HG03432 (cell line): Measurements from ENCODE around the gene LMF2.
A peak's percentile ranks its signal among the peaks of the same experiment; 100 is the strongest.
"Not testable (repeated sequence)": the region's sequence is repeated elsewhere in the genome, so short reads cannot be mapped to it uniquely, and the experiment has no call there.

Experiments used
- ATAC-seq: cut with Tn5 transposase; IDR thresholded peaks from one replicate; pipeline ENCODE4 v1.9.1; 2021; ENCODE audit warnings: mild to moderate bottlenecking, moderate library complexity; ENCODE audit not compliant: unreplicated experiment

The LMF2 gene

GRCh38 chr22:50535113-50535512 lies 27.6 kb upstream of the LMF2 start:
- ATAC-seq = no peak

- ATAC-seq = not testable (repeated sequence)
These were observed 26.6 kb upstream of the LMF2 start for GRCh38 chr22:50533856-50534711.

GRCh38 chr22:50532824-50533796 lies 25.6 kb upstream of the LMF2 start:
- no peak for ATAC-seq

- no peak for ATAC-seq
These were observed 24.6 kb upstream of the LMF2 start for GRCh38 chr22:50531962-50532674.

- ATAC-seq = peak; percentile 25
These were observed 24.1 kb upstream of the LMF2 start for GRCh38 chr22:50531546-50531961.

GRCh38 chr22:50530877-50531545 lies 23.5 kb upstream of the LMF2 start:
- ATAC-seq = no peak

- no peak for ATAC-seq
These were observed 23.0 kb upstream of the LMF2 start for GRCh38 chr22:50530580-50530876.

- peak; percentile 15 for ATAC-seq
These were observed 22.5 kb upstream of the LMF2 start, which contains the start of gene TYMP for GRCh38 chr22:50529897-50530579. TYMP (minus strand) TSS chr22:50530012; CDS start chr22:50529709, 303 bp downstream.

- no peak for ATAC-seq
These were observed 22.0 kb upstream of the LMF2 start for GRCh38 chr22:50529416-50529896.

- ATAC-seq = no peak
These were observed 21.3 kb upstream of the LMF2 start for GRCh38 chr22:50528682-50529415.

- no peak for ATAC-seq
These were observed 20.6 kb upstream of the LMF2 start for GRCh38 chr22:50527921-50528681.

- ATAC-seq = no peak
These were observed 19.6 kb upstream of the LMF2 start for GRCh38 chr22:50526834-50527801.

GRCh38 chr22:50526108-50526833 lies 18.8 kb upstream of the LMF2 start:
- ATAC-seq = peak; percentile 34

GRCh38 chr22:50525858-50526107 lies 18.3 kb upstream of the LMF2 start:
- ATAC-seq = no peak

- peak; percentile 37 for ATAC-seq
These were observed 17.8 kb upstream of the LMF2 start, which contains the start of gene SCO2 for GRCh38 chr22:50525104-50525857. SCO2 (minus strand) TSS chr22:50525598; CDS start chr22:50524411, 1,187 bp downstream.

GRCh38 chr22:50524676-50525103 lies 17.2 kb upstream of the LMF2 start:
- ATAC-seq = no peak
